CD4-positive, alpha-beta T cell (primary cell): ENCODE data around the gene PKD2L1. TPM values are rescaled to one million over a fixed set of nuclear protein-coding genes. Genes with fewer than 3 reads are reported as not detected.

Experiments
- ATAC-seq: fragments of 200-7000 bp; cut with Tn5 transposase; one replicate; pipeline ENCODE4 v1.10.0; 2022; ENCODE audit warnings: mild to moderate bottlenecking; ENCODE audit not compliant: poor library complexity
- CTCF ChIA-PET: fragments of 350-600 bp; sonication (Branson Sonifier 250); formaldehyde crosslinking; loops from one replicate; lab custom pipeline; 2021; ENCODE audit warnings: antibody characterized with exemption, inconsistent platforms; lab: Charles Lee
- POLR2A ChIA-PET: fragments of 350-600 bp; sonication (Branson Sonifier 250); formaldehyde crosslinking; loops from one replicate; lab custom pipeline; 2021; ENCODE audit warnings: antibody characterized with exemption, inconsistent platforms; lab: Charles Lee
- DNase-seq, 14 experiments: peaks; one replicate each; pipeline ENCODE4 v3.0.0-alpha.2; 2013 to 2020; ENCODE audit warnings: mixed read lengths in 2 of 14
- H3K27ac ChIP-seq, 2 donors: one replicate each; pipeline versions ENCODE4 v1.5.1 to v1.7.0; 2013; ENCODE audit warnings: low read length in 2 of 2, low read depth in 1 of 2, mild to moderate bottlenecking in 1 of 2
- H3K27me3 ChIP-seq, 2 experiments: 1 replicate in 1 of 2; 2 replicates in 1 of 2; pipeline versions ENCODE4 v1.6.1 to v1.7.0; 2013; ENCODE audit warnings: low read length in 2 of 2, control low read depth in 1 of 2, mild to moderate bottlenecking in 1 of 2, moderate library complexity in 1 of 2; ENCODE audit not compliant: insufficient read depth in 2 of 2, control insufficient read depth in 1 of 2
- H3K36me3 ChIP-seq: one replicate; pipeline ENCODE4 v1.6.1; 2013; ENCODE audit warnings: low read length, control low read depth; ENCODE audit not compliant: insufficient read depth
- H3K4me1 ChIP-seq: one replicate; pipeline ENCODE4 v1.6.1; 2013; ENCODE audit warnings: low read length, control low read depth; ENCODE audit not compliant: insufficient read depth
- H3K4me3 ChIP-seq: one replicate; pipeline ENCODE4 v1.5.1; 2013; ENCODE audit warnings: mild to moderate bottlenecking, low read length, moderate library complexity
- H3K9me3 ChIP-seq, 2 experiments: 1 replicate in 1 of 2; 2 replicates in 1 of 2; pipeline versions ENCODE4 v1.6.1 to v1.7.0; 2013; ENCODE audit warnings: low read length in 2 of 2, mild to moderate bottlenecking in 2 of 2, control low read depth in 1 of 2, moderate library complexity in 1 of 2; ENCODE audit not compliant: control insufficient read depth in 1 of 2, insufficient read depth in 1 of 2
- H3K27ac Mint-ChIP-seq: one replicate; pipeline ENCODE4 v1.8.0; 2020; ENCODE audit warnings: mixed read lengths
- H3K27me3 Mint-ChIP-seq: one replicate; pipeline ENCODE4 v1.8.0; 2021; ENCODE audit warnings: mixed read lengths
- H3K36me3 Mint-ChIP-seq: one replicate; pipeline ENCODE4 v1.8.0; 2021; ENCODE audit warnings: low read depth, mixed read lengths
- H3K4me1 Mint-ChIP-seq: one replicate; pipeline ENCODE4 v1.8.0; 2021; ENCODE audit warnings: low read depth, mixed read lengths
- H3K4me3 Mint-ChIP-seq: one replicate; pipeline ENCODE4 v1.8.0; 2020; ENCODE audit warnings: mild to moderate bottlenecking, mixed read lengths
- H3K9me3 Mint-ChIP-seq: one replicate; pipeline ENCODE4 v1.8.0; 2020; ENCODE audit warnings: mixed read lengths
- CTCF ChIP-seq: fragments of 200-600 bp; IDR thresholded peaks from one replicate; pipeline ENCODE4 v1.8.0; 2022; ENCODE audit warnings: antibody characterized with exemption, mild to moderate bottlenecking
- intact Hi-C, 2 experiments: fragments of 100-400 bp; cut with DNase I in 1 of 2; cut with micrococcal nuclease in 1 of 2; formaldehyde crosslinking; loops; one replicate each; pipeline versions ENCODE4 v1.15.1 to v1.9.0; 2023 to 2025; cut with DNase I, micrococcal nuclease
- total RNA-seq, 174 experiments: library from RNA in 2 of 174; stranded (reverse) in 2 of 174; gene quantifications; one replicate each; pipeline ENCODE4 v1.2.3 and lab custom pipeline; 2021 to 2026

PKD2L1 gene
- total RNA-seq, 2 experiments from 2014 or later = not detected

DNA sequence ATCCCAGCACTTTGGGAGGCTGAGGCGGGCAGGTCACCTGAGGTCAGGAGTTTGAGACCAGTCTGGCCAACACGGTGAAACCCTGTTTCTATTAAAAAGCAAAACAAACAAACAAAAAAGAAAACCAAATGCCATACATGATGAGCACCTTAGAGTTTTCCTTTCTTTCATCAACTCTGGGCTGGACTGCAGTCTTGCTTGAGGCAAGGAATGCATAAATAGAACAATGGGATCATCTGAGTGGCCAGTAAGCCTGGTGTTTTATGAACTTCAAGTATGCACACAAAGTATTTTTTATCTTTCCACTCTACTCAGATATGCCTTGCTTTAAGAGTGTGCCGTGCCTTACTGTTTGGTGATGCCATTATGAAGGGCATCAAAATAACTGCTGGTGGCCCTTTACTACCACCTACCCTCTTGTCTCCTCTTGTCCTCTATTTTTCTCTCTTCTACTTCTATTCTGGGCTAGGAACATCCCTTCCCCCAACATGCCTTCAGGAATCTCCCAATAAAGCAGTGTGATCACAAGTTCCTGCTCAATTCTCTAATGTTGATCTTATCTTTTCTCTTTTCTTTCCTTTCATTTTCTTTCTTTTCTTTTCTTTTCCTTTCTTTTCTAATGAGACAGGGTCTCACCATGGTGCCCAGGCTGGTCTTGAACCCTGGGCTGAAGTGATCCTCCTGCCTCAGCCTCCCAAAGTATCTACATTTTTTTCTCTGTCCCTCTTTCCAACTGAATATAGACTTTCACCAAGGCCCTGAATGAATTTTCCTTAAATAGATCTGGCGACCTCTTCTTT lies 27.2 kb upstream of the PKD2L1 start:
- Histone ChIP-seq H3K9me3 (no peaks in the 10 kb centered on the region), H3K4me3 (no peak overlapping the region), H3K4me1 (peaks cover 3% of the 10 kb centered on the region), H3K27me3 (no peaks in the 10 kb centered on the region), H3K27ac (no peak overlapping the region), H3K36me3 (no peaks in the 10 kb centered on the region)
- H3K27me3 Mint-ChIP-seq = no peaks in the 10 kb centered on the region
- peaks cover 8% of the 10 kb centered on the region for H3K4me1 Mint-ChIP-seq
- H3K4me3 Mint-ChIP-seq = no peak overlapping the region
- ChIA-PET CTCF (no interaction called here), POLR2A (no interaction called here)
- H3K9me3 Mint-ChIP-seq = no peaks in the 10 kb centered on the region
- no peak for ATAC-seq
- no peak for DNase-seq
- intact Hi-C loops = no loop called here
- no peaks in the 10 kb centered on the region for H3K36me3 Mint-ChIP-seq
- TF ChIP-seq CTCF = no peak
- H3K27ac Mint-ChIP-seq = no peak overlapping the region

GRCh38 chr10:100356067-100357017 lies 26.3 kb upstream of the PKD2L1 start:
- H3K36me3 Mint-ChIP-seq = no peaks in the 10 kb centered on the region
- intact Hi-C loops = no loop called here
- DNase-seq = no peak
- H3K27ac Mint-ChIP-seq = no peak overlapping the region
- no peak overlapping the region for H3K4me3 ChIP-seq
- no peak for TF ChIP-seq CTCF
- POLR2A ChIA-PET = no interaction called here
- CTCF ChIA-PET = no interaction called here
- no peaks in the 10 kb centered on the region for H3K27me3 Mint-ChIP-seq
- H3K4me1 Mint-ChIP-seq = peaks cover 8% of the 10 kb centered on the region
- no peak for ATAC-seq
- peaks cover 3% of the 10 kb centered on the region for H3K4me1 ChIP-seq
- no peak overlapping the region for H3K27ac ChIP-seq
- no peaks in the 10 kb centered on the region for H3K9me3 ChIP-seq
- H3K36me3 ChIP-seq = no peaks in the 10 kb centered on the region
- H3K27me3 ChIP-seq = no peaks in the 10 kb centered on the region
- no peaks in the 10 kb centered on the region for H3K9me3 Mint-ChIP-seq
- no peak overlapping the region for H3K4me3 Mint-ChIP-seq

- POLR2A ChIA-PET = no interaction called here
- no peaks in the 10 kb centered on the region for H3K9me3 ChIP-seq
Observed at GRCh38 chr10:100355086-100355485, 25.1 kb upstream of the PKD2L1 start.

More at GRCh38 chr10:100355086-100355485, 25.1 kb upstream of the PKD2L1 start:
- H3K36me3 ChIP-seq = no peaks in the 10 kb centered on the region
- Mint-ChIP-seq H3K36me3 (no peaks in the 10 kb centered on the region), H3K27ac (no peak overlapping the region), H3K4me3 (no peak overlapping the region), H3K9me3 (no peaks in the 10 kb centered on the region), H3K4me1 (peaks cover 8% of the 10 kb centered on the region), H3K27me3 (no peaks in the 10 kb centered on the region)
- no peak for TF ChIP-seq CTCF
- peaks cover 3% of the 10 kb centered on the region for H3K4me1 ChIP-seq
- intact Hi-C loops = no loop called here
- CTCF ChIA-PET = no interaction called here
- H3K27ac ChIP-seq = no peak overlapping the region
- H3K4me3 ChIP-seq = no peak overlapping the region
- ATAC-seq (no peak), DNase-seq (no peak)
- H3K27me3 ChIP-seq = no peaks in the 10 kb centered on the region
